HG03045 (cell line): ENCODE measurements around the gene CEBPE.

Source experiments
- ATAC-seq: cut with Tn5 transposase; IDR thresholded peaks from one replicate; pipeline ENCODE4 v1.9.1; 2021; ENCODE audit warnings: mild to moderate bottlenecking, moderate library complexity; ENCODE audit not compliant: unreplicated experiment

The CEBPE gene

GRCh38 chr14:23104591-23105347, 14.3 kb downstream of the CEBPE start, which contains the start of gene CIROP:
CIROP (minus strand) TSS chr14:23104989; CDS start chr14:23104920, 69 bp downstream.
- no peak for ATAC-seq

- ATAC-seq, result no peak
Observed at GRCh38 chr14:23104070-23104590, 14.9 kb downstream of the CEBPE start.

- no peak for ATAC-seq
Observed at GRCh38 chr14:23103581-23103980, 15.5 kb downstream of the CEBPE start.

GRCh38 chr14:23102801-23103200, 16.3 kb downstream of the CEBPE start:
- ATAC-seq, result no peak

- ATAC-seq, result no peak
Observed at GRCh38 chr14:23101986-23102625, 16.9 kb downstream of the CEBPE start.

- ATAC-seq, result no peak
Observed at GRCh38 chr14:23101213-23101970, 17.7 kb downstream of the CEBPE start.

- ATAC-seq, result no peak
Observed at GRCh38 chr14:23099212-23099861, 19.7 kb downstream of the CEBPE start.

- no peak for ATAC-seq
Observed at GRCh38 chr14:23097786-23098185, 21.3 kb downstream of the CEBPE start.

- peak; percentile 92 for ATAC-seq
Observed at GRCh38 chr14:23095196-23096108, 23.6 kb downstream of the CEBPE start, which contains the start of gene C14orf119. C14orf119 (plus strand) TSS chr14:23095505; CDS start chr14:23097659, 2,154 bp downstream.

- peak; percentile 40 for ATAC-seq
Observed at GRCh38 chr14:23094666-23095195, 24.3 kb downstream of the CEBPE start, which contains the start of gene ACIN1. ACIN1 (minus strand) TSS chr14:23095136; CDS start chr14:23095112, 24 bp downstream.

- no peak for ATAC-seq
Observed at GRCh38 chr14:23093991-23094665, 24.9 kb downstream of the CEBPE start.

- ATAC-seq, result no peak
Observed at GRCh38 chr14:23093526-23093925, 25.5 kb downstream of the CEBPE start.

- no peak for ATAC-seq
Observed at GRCh38 chr14:23093104-23093503, 26.0 kb downstream of the CEBPE start.

GRCh38 chr14:23091294-23092225, 27.5 kb downstream of the CEBPE start:
- ATAC-seq, result no peak

- no peak for ATAC-seq
Observed at GRCh38 chr14:23090254-23090636, 28.8 kb downstream of the CEBPE start.

GRCh38 chr14:23089498-23090253, 29.4 kb downstream of the CEBPE start:
- ATAC-seq, result no peak

- ATAC-seq, result no peak
Observed at GRCh38 chr14:23086565-23086964, 32.5 kb downstream of the CEBPE start.
